H9 (cell line): ENCODE measurements around the gene MYO5C. TPM values are rescaled to one million over a fixed set of nuclear protein-coding genes. Genes with fewer than 3 reads are reported as not detected.

ENCODE experiments used
- DNase-seq: peaks from one replicate; pipeline ENCODE4 v3.0.0-alpha.2; 2017
- H2AFZ ChIP-seq: one replicate; pipeline ENCODE4 v1.6.1; 2013; ENCODE audit warnings: mild to moderate bottlenecking, low read length, control low read depth, moderate library complexity
- H2AK5ac ChIP-seq: 2 replicates; pipeline ENCODE4 v1.6.1; 2013; ENCODE audit warnings: low read length, control low read depth, mixed read lengths; ENCODE audit not compliant: insufficient read length
- H2BK120ac ChIP-seq: one replicate; pipeline ENCODE4 v1.6.1; 2013; ENCODE audit warnings: low read depth, mild to moderate bottlenecking, low read length, control low read depth, inconsistent platforms; ENCODE audit not compliant: poor library complexity, severe bottlenecking
- H2BK12ac ChIP-seq: 2 replicates; pipeline ENCODE4 v1.6.1; 2013; ENCODE audit warnings: low read length, control low read depth, mixed read lengths, low read depth; ENCODE audit not compliant: insufficient read length
- H2BK15ac ChIP-seq: 2 replicates; pipeline ENCODE4 v1.6.1; 2013; ENCODE audit warnings: low read depth, low read length, control low read depth
- H2BK20ac ChIP-seq: one replicate; pipeline ENCODE4 v1.6.1; 2013; ENCODE audit warnings: low read depth, mild to moderate bottlenecking, low read length, control low read depth, inconsistent platforms; ENCODE audit not compliant: poor library complexity, severe bottlenecking
- H2BK5ac ChIP-seq: 2 replicates; pipeline ENCODE4 v1.6.1; 2013; ENCODE audit warnings: low read length, control low read depth, mixed read lengths; ENCODE audit not compliant: insufficient read length
- H3K14ac ChIP-seq: 2 replicates; pipeline ENCODE4 v1.6.1; 2013; ENCODE audit warnings: low read length, control low read depth; ENCODE audit not compliant: insufficient read depth
- H3K18ac ChIP-seq: 2 replicates; pipeline ENCODE4 v1.6.1; 2013; ENCODE audit warnings: low read depth, mild to moderate bottlenecking, mixed read lengths, low read length, control low read depth; ENCODE audit not compliant: insufficient read length
- H3K23ac ChIP-seq: 2 replicates; pipeline ENCODE4 v1.6.1; 2013; ENCODE audit warnings: low read length, control low read depth, mixed read lengths, low read depth; ENCODE audit not compliant: insufficient read length
- H3K23me2 ChIP-seq: 2 replicates; pipeline ENCODE4 v1.6.1; 2013; ENCODE audit warnings: low read depth, mild to moderate bottlenecking, mixed read lengths, low read length, control low read depth; ENCODE audit not compliant: insufficient read length, poor library complexity, severe bottlenecking
- H3K27ac ChIP-seq: 2 replicates; pipeline ENCODE4 v1.5.1; 2013; ENCODE audit warnings: low read length, control low read depth, mixed read lengths, low read depth; ENCODE audit not compliant: insufficient read length
- H3K27me3 ChIP-seq: 2 replicates; pipeline ENCODE4 v1.6.1; 2013; ENCODE audit warnings: low read length, control low read depth, inconsistent platforms; ENCODE audit not compliant: insufficient read depth
- H3K4ac ChIP-seq: 2 replicates; pipeline ENCODE4 v1.6.1; 2013; ENCODE audit warnings: low read depth, mild to moderate bottlenecking, control low read depth, inconsistent platforms, low read length, moderate library complexity
- H3K4me1 ChIP-seq: 2 replicates; pipeline ENCODE4 v1.6.1; 2013; ENCODE audit warnings: low read length, control low read depth, inconsistent platforms; ENCODE audit not compliant: insufficient read depth
- H3K4me2 ChIP-seq: 2 replicates; pipeline ENCODE4 v1.6.1; 2013; ENCODE audit warnings: low read length, control low read depth, mixed read lengths; ENCODE audit not compliant: insufficient read length, insufficient read depth
- H3K56ac ChIP-seq: 2 replicates; pipeline ENCODE4 v1.6.1; 2013; ENCODE audit warnings: low read depth, mild to moderate bottlenecking, mixed read lengths, low read length, control low read depth; ENCODE audit not compliant: insufficient read length
- H3K79me1 ChIP-seq: 2 replicates; pipeline ENCODE4 v1.6.1; 2013; ENCODE audit warnings: low read depth, mild to moderate bottlenecking, moderate library complexity, low read length, control low read depth, inconsistent platforms; ENCODE audit not compliant: insufficient read depth, poor library complexity, severe bottlenecking
- H3K79me2 ChIP-seq: 2 replicates; pipeline ENCODE4 v1.6.1; 2013; ENCODE audit warnings: low read length, control low read depth, inconsistent platforms; ENCODE audit not compliant: insufficient read depth
- H3K9ac ChIP-seq: 2 replicates; pipeline ENCODE4 v1.6.1; 2013; ENCODE audit warnings: low read length, control low read depth, mixed read lengths; ENCODE audit not compliant: insufficient read length; ENCODE audit errors: extremely low read depth
- H3K9me3 ChIP-seq: one replicate; pipeline ENCODE4 v1.6.1; 2013; ENCODE audit warnings: low read depth, low read length, inconsistent platforms; ENCODE audit not compliant: control insufficient read depth
- H3T11ph ChIP-seq: one replicate; pipeline ENCODE4 v1.6.1; 2013; ENCODE audit warnings: mild to moderate bottlenecking, low read length, control low read depth, inconsistent platforms
- H4K20me1 ChIP-seq: one replicate; pipeline ENCODE4 v1.6.1; 2013; ENCODE audit not compliant: control insufficient read depth, insufficient read length, insufficient read depth
- H4K5ac ChIP-seq: 2 replicates; pipeline ENCODE4 v1.6.1; 2013; ENCODE audit warnings: low read depth, mild to moderate bottlenecking, mixed read lengths, low read length, control low read depth; ENCODE audit not compliant: insufficient read length
- H4K8ac ChIP-seq: replicated peaks from 2 replicates; pipeline ENCODE4 v1.6.1; 2013; ENCODE audit warnings: low read length, control low read depth, mixed read lengths, low read depth; ENCODE audit not compliant: insufficient read length
- H4K91ac ChIP-seq: 2 replicates; pipeline ENCODE4 v1.6.1; 2013; ENCODE audit warnings: low read depth, mild to moderate bottlenecking, moderate library complexity, mixed read lengths, low read length, control low read depth; ENCODE audit not compliant: insufficient read length
- H3K27ac Mint-ChIP-seq, 3 experiments: 2 replicates in 2 of 3; 3 replicates in 1 of 3; pipeline ENCODE4 v1.8.0; 2020 to 2021; ENCODE audit warnings: mixed read lengths in 3 of 3, mild to moderate bottlenecking in 1 of 3, moderate library complexity in 1 of 3
- H3K27me3 Mint-ChIP-seq: 2 replicates; pipeline ENCODE4 v1.8.0; 2021; ENCODE audit warnings: low read depth, mild to moderate bottlenecking, moderate library complexity, mixed read lengths
- H3K36me3 Mint-ChIP-seq, 3 experiments: 2 replicates in 2 of 3; 3 replicates in 1 of 3; pipeline ENCODE4 v1.8.0; 2020 to 2021; ENCODE audit warnings: low read depth in 3 of 3, mixed read lengths in 3 of 3; ENCODE audit not compliant: insufficient read depth in 1 of 3
- H3K4me1 Mint-ChIP-seq, 2 experiments: 2 replicates each; pipeline ENCODE4 v1.8.0; 2020; ENCODE audit warnings: mixed read lengths in 2 of 2
- H3K4me3 Mint-ChIP-seq, 2 experiments: 2 replicates in 1 of 2; 3 replicates in 1 of 2; pipeline ENCODE4 v1.8.0; 2020 to 2021; ENCODE audit warnings: mild to moderate bottlenecking in 2 of 2, mixed read lengths in 2 of 2, moderate library complexity in 1 of 2
- H3K9me3 Mint-ChIP-seq, 2 experiments: 2 replicates in 1 of 2; 3 replicates in 1 of 2; pipeline ENCODE4 v1.8.0; 2020; ENCODE audit warnings: mild to moderate bottlenecking in 2 of 2, mixed read lengths in 2 of 2, moderate library complexity in 1 of 2
- WGBS: extraction: QIAGEN DNeasy Blood & Tissue Kit; methylation state at CpG from one replicate; pipeline ENCODE4 v1.1.7; 2013; ENCODE audit warnings: missing lambda C conversion rate, low lambda C conversion rate, mixed read lengths; ENCODE audit not compliant: insufficient read length; ENCODE audit errors: extremely low coverage; 5-methylcytosine and 5-hydroxymethylcytosine counted together
- total RNA-seq: library from RNA; stranded (reverse); gene quantifications from 2 replicates; pipeline ENCODE4 v1.2.1, GENCODE V29; 2021
- TF ChIP-seq, protein P1 (sequence below): fragments of 200-600 bp; sonication (generic); conservative IDR thresholded peaks from 3 replicates; pipeline ENCODE4 v1.8.0; 2021; ENCODE audit warnings: antibody characterized with exemption, mild to moderate bottlenecking

Gene MYO5C
- total RNA-seq, 1 experiment from 2014 or later = 22.2 TPM

DNA sequence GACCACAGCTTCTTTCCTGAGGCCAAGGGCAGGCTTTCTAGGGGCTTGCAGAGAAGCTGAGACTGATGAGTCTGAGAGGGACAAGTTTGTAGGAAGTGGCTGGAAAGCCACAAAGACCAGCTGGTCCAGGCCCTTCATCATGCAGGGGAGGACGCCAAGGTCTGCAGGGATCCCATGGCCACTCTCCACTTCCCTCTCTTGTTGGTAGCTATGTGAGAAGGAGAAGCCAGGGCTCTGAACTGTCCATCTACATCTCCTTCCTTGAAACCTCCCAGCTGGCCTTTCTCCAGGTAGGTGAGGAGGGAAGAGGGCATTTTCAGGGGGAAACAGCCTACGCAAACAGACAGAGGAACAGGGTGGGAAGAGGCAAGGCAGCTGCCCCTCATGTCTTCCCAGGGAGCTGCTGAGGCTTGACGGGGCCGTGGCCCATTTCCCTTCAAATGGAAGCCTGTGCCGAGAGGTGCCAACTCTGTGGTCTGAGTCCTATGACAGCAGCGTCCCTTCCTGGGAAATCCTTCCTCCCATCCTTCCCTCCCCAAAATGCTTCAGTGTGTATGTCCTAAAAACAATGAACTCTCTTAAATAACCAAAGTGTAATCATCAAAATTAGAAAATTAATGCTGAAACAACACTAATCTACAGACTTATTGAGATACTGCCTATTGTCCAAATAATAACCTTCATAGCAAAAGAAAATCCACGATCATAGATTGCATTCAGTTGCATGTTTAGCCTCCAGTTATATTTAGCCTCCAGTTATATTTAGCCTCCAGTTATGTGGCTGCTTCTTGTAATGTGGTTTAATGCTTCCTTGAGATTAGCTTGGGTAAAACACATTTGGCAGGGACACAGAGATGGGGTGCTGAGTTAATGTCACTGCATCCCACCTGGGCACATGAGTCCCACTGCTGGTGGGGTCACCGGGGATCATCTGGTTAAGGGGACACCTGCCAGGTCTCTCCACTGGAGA lies 140.4 kb downstream of the MYO5C start:
- no peaks in the 10 kb centered on the region for H3K79me1 ChIP-seq
- TF ChIP-seq, protein P1, sequence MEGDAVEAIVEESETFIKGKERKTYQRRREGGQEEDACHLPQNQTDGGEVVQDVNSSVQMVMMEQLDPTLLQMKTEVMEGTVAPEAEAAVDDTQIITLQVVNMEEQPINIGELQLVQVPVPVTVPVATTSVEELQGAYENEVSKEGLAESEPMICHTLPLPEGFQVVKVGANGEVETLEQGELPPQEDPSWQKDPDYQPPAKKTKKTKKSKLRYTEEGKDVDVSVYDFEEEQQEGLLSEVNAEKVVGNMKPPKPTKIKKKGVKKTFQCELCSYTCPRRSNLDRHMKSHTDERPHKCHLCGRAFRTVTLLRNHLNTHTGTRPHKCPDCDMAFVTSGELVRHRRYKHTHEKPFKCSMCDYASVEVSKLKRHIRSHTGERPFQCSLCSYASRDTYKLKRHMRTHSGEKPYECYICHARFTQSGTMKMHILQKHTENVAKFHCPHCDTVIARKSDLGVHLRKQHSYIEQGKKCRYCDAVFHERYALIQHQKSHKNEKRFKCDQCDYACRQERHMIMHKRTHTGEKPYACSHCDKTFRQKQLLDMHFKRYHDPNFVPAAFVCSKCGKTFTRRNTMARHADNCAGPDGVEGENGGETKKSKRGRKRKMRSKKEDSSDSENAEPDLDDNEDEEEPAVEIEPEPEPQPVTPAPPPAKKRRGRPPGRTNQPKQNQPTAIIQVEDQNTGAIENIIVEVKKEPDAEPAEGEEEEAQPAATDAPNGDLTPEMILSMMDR = no peak
- no peak overlapping the region for H4K91ac ChIP-seq
- no peaks in the 10 kb centered on the region for H3K27me3 ChIP-seq
- H3K4ac ChIP-seq = no peak overlapping the region
- no peaks in the 10 kb centered on the region for H3K9me3 ChIP-seq
- H2BK20ac ChIP-seq = no peak overlapping the region
- no peak overlapping the region for H2BK120ac ChIP-seq
- H2BK15ac ChIP-seq = no peak overlapping the region
- H2BK5ac ChIP-seq = no peak overlapping the region
- H4K8ac ChIP-seq = no peak overlapping the region
- no peak overlapping the region for H3K27ac ChIP-seq
- H3K4me2 ChIP-seq = no peak overlapping the region
- no peak overlapping the region for H4K5ac ChIP-seq
- no peaks in the 10 kb centered on the region for H3K4me1 ChIP-seq
- H2BK12ac ChIP-seq = no peak overlapping the region
- no peak overlapping the region for H3K14ac ChIP-seq
- H3K4me1 Mint-ChIP-seq = peaks cover 0 to 4% of the 10 kb centered on the region in 2 experiments; a peak in 1 of 4 replicates
- H3K4me3 Mint-ChIP-seq = no peak overlapping the region
- H3K23ac ChIP-seq = no peak overlapping the region
- H3K9me3 Mint-ChIP-seq = no peaks in the 10 kb centered on the region
- H3T11ph ChIP-seq = no peak overlapping the region
- no peak overlapping the region for H3K9ac ChIP-seq
- no peaks in the 10 kb centered on the region for H3K23me2 ChIP-seq
- H3K36me3 Mint-ChIP-seq = peaks cover 5 to 17% (median 15%) of the 10 kb centered on the region in 3 experiments; a peak in 6 of 7 replicates
- H2AK5ac ChIP-seq = no peak overlapping the region
- WGBS = no CpG with 5 or more reads among the region's 8 CpGs
- no peak for DNase-seq
- H3K79me2 ChIP-seq = no peaks in the 10 kb centered on the region
- no peak overlapping the region for H3K18ac ChIP-seq
- no peaks in the 10 kb centered on the region for H4K20me1 ChIP-seq
- no peak overlapping the region for H2AFZ ChIP-seq
- H3K27me3 Mint-ChIP-seq = no peaks in the 10 kb centered on the region
- no peak overlapping the region for H3K56ac ChIP-seq
- H3K27ac Mint-ChIP-seq = peak overlapping the region in 1 of 3 experiments; percentile 83; a peak in 1 of 7 replicates
